ENCODE data around the gene TMEM212. TPM values are rescaled to one million over a fixed set of nuclear protein-coding genes. Genes with fewer than 3 reads are reported as not detected.

Gene TMEM212
- total and polyA plus RNA-seq, 2 donors (not counting 3 experiments of a cell fraction or from before 2014, with no cell fraction given) = not detected

GRCh38 chr3:171840445-171840810 is 2.7 kb upstream of the TMEM212 start:
- TF ChIP-seq POLR2AphosphoS5 (IDR thresholded peaks at IDR 0.05; ENCODE audit: insufficient read depth, low read depth, low read length) (no peak), FOS (IDR thresholded peaks at IDR 0.05; ENCODE audit: borderline replicate concordance, insufficient read depth, low read length) (no peak), MAX (IDR thresholded peaks at IDR 0.05; ENCODE audit: insufficient read depth, insufficient read length) (no peak), CTCF (IDR thresholded peaks at IDR 0.05; ENCODE audit: extremely low read depth in 1 of 2, insufficient read depth in 1 of 2, low read depth in 1 of 2, low read length in 2 of 2) (no peak), POLR2A (IDR thresholded peaks at IDR 0.05; ENCODE audit: low read depth, low read length) (no peak)
- Histone ChIP-seq H3K4me3 (replicated peaks in 1 of 3; ENCODE audit: insufficient read depth in 1 of 3, low read depth in 1 of 3, low read length in 3 of 3) (no peak overlapping the region), H3K9me1 (replicated peaks; ENCODE audit: control insufficient read depth, extremely low read depth, insufficient read depth, low read length) (no peaks in the 10 kb centered on the region), H2AFZ (ENCODE audit: low read depth, low read length) (peak overlapping the region; percentile 29), H3K4me2 (ENCODE audit: insufficient read depth, low read length) (no peak overlapping the region), H3K9ac (replicated peaks; ENCODE audit: extremely low read depth, insufficient read depth, low read length) (no peak overlapping the region), H3K4me1 (ENCODE audit: control insufficient read depth, extremely low read depth, insufficient read depth, low read length) (peaks cover 44% of the 10 kb centered on the region), H3K27me3 (ENCODE audit: control insufficient read depth in 2 of 2, insufficient read depth in 2 of 2, low read length in 2 of 2) (no peaks in the 10 kb centered on the region), H3K9me3 (replicated peaks; ENCODE audit: control insufficient read depth, insufficient read depth, low read length) (no peaks in the 10 kb centered on the region), H4K20me1 (replicated peaks; ENCODE audit: control insufficient read depth, extremely low read depth, insufficient read depth, low read length) (no peaks in the 10 kb centered on the region), H3K79me2 (ENCODE audit: control insufficient read depth, insufficient read depth, low read length) (no peaks in the 10 kb centered on the region), H3K27ac (ENCODE audit: insufficient read depth, low read depth, low read length) (no peak overlapping the region), H3K36me3 (ENCODE audit: control insufficient read depth in 2 of 2, extremely low read depth in 1 of 2, insufficient read depth in 2 of 2, low read length in 2 of 2) (no peaks in the 10 kb centered on the region)
- DNase-seq (ENCODE audit: low read depth, low spot score) (no peak), FAIRE-seq (no peak)
- intact Hi-C loops (cut with micrococcal nuclease) (no loop called here), dilution Hi-C loops (cut with MboI; ENCODE audit: extremely low pct_ligation_motif_present, low sequenced_read_pairs) (no loop called here)
- CTCF ChIA-PET = interaction anchor here (1.1 to 3.4 kb wide), 4 partner anchors 9 to 25 kb away, joined by 3 to 12 read pairs (median 8); no protein-coding TSS in a partner anchor
- BruUV-seq (replicated peaks) = no TSS peak
- POLR2A ChIA-PET = interaction anchor here (0.6 kb wide), 1 partner anchor 114 kb away, joined by 4 read pairs; no protein-coding TSS in a partner anchor

Measured in endothelial cell of umbilical vein (primary cell).